ENCODE results near the gene TEX29. TPM values are rescaled to one million over a fixed set of nuclear protein-coding genes. Genes with fewer than 3 reads are reported as not detected.

The TEX29 gene
- total RNA-seq, 1 experiment from 2014 or later, result 0.33 TPM

DNA sequence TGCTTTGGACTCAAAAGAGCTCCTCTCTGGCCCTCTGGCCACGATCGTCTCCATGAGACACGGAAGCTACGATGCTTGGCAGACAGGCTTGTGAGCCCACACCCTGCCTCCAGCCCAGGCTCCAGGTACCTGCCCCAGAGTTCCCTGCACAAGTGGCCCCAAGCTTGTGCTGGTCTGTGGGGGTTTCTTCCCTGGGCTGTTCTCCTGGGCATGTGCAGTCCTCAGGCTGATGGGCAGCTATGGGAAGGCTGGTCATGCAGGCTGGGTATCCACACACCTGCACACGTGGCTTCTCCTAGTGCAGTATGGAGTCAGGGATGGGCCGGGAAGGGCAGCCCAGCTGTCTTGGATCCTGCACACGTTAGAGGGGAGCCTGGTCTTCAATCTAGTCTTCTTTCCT lies 43.1 kb downstream of the TEX29 start:
- Histone ChIP-seq H3K14ac (ENCODE audit: insufficient read depth, low read length) (no peak overlapping the region), H2BK5ac (ENCODE audit: insufficient read length, low read length) (no peak overlapping the region), H3K4me2 (ENCODE audit: insufficient read depth, insufficient read length, low read length) (no peak overlapping the region), H3K27ac (ENCODE audit: insufficient read length, low read depth, low read length) (no peak overlapping the region), H4K91ac (ENCODE audit: insufficient read length, low read depth, low read length) (no peak overlapping the region), H4K5ac (ENCODE audit: insufficient read length, low read depth, low read length) (no peak overlapping the region), H4K8ac (replicated peaks; ENCODE audit: insufficient read length, low read depth, low read length) (no peak overlapping the region), H3K23me2 (ENCODE audit: insufficient read length, low read depth, low read length, poor library complexity, severe bottlenecking) (no peaks in the 10 kb centered on the region), H4K20me1 (ENCODE audit: control insufficient read depth, insufficient read depth, insufficient read length) (no peaks in the 10 kb centered on the region), H3K23ac (ENCODE audit: insufficient read length, low read depth, low read length) (no peak overlapping the region), H2BK120ac (ENCODE audit: low read depth, low read length, poor library complexity, severe bottlenecking) (no peak overlapping the region), H3K56ac (ENCODE audit: insufficient read length, low read depth, low read length) (no peak overlapping the region), H3K9me3 (ENCODE audit: control insufficient read depth, low read depth, low read length) (no peaks in the 10 kb centered on the region), H3K27me3 (ENCODE audit: insufficient read depth, low read length) (no peaks in the 10 kb centered on the region), H3K18ac (ENCODE audit: insufficient read length, low read depth, low read length) (no peak overlapping the region), H2AK5ac (ENCODE audit: insufficient read length, low read length) (no peak overlapping the region), H3K4ac (ENCODE audit: low read depth, low read length) (no peak overlapping the region), H3K9ac (ENCODE audit: extremely low read depth, insufficient read length, low read length) (no peak overlapping the region), H2BK20ac (ENCODE audit: low read depth, low read length, poor library complexity, severe bottlenecking) (no peak overlapping the region), H3K79me2 (ENCODE audit: insufficient read depth, low read length) (no peaks in the 10 kb centered on the region), H3T11ph (ENCODE audit: low read length) (no peak overlapping the region), H2AFZ (ENCODE audit: low read length) (no peak overlapping the region), H2BK15ac (ENCODE audit: low read depth, low read length) (no peak overlapping the region), H2BK12ac (ENCODE audit: insufficient read length, low read depth, low read length) (no peak overlapping the region), H3K4me1 (ENCODE audit: insufficient read depth, low read length) (peaks cover 3% of the 10 kb centered on the region; the same call in 1 of the 2 replicates), H3K79me1 (ENCODE audit: insufficient read depth, low read depth, low read length, poor library complexity, severe bottlenecking) (no peaks in the 10 kb centered on the region)
- no CpG with 5 or more reads among the region's 7 CpGs for WGBS (ENCODE audit: extremely low coverage, insufficient read length, low lambda C conversion rate)
- no peak overlapping the region for H3K4me3 Mint-ChIP-seq
- H3K36me3 Mint-ChIP-seq (ENCODE audit: insufficient read depth in 1 of 3, low read depth in 3 of 3), result no peaks in the 10 kb centered on the region
- peaks cover 12 to 17% of the 10 kb centered on the region in 2 experiments for H3K4me1 Mint-ChIP-seq
- H3K27me3 Mint-ChIP-seq (ENCODE audit: low read depth), result peaks cover 10% of the 10 kb centered on the region
- no peak overlapping the region for H3K27ac Mint-ChIP-seq
- H3K9me3 Mint-ChIP-seq, result peaks cover 0 to under 1% of the 10 kb centered on the region in 2 experiments; a peak in 1 of 5 replicates
- TF ChIP-seq, protein P1, sequence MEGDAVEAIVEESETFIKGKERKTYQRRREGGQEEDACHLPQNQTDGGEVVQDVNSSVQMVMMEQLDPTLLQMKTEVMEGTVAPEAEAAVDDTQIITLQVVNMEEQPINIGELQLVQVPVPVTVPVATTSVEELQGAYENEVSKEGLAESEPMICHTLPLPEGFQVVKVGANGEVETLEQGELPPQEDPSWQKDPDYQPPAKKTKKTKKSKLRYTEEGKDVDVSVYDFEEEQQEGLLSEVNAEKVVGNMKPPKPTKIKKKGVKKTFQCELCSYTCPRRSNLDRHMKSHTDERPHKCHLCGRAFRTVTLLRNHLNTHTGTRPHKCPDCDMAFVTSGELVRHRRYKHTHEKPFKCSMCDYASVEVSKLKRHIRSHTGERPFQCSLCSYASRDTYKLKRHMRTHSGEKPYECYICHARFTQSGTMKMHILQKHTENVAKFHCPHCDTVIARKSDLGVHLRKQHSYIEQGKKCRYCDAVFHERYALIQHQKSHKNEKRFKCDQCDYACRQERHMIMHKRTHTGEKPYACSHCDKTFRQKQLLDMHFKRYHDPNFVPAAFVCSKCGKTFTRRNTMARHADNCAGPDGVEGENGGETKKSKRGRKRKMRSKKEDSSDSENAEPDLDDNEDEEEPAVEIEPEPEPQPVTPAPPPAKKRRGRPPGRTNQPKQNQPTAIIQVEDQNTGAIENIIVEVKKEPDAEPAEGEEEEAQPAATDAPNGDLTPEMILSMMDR (conservative IDR thresholded peaks at IDR 0.05), result no peak
- no peak for DNase-seq
